DND-41 (cell line): Measurements from ENCODE around the gene CALCOCO2.

ENCODE experiments used
- CTCF ChIP-seq: IDR thresholded peaks from 2 replicates; pipeline ENCODE4 v1.5.1; 2012; ENCODE audit warnings: borderline replicate concordance, low read length, moderate library complexity, mild to moderate bottlenecking; ENCODE audit not compliant: poor library complexity, severe bottlenecking; ENCODE audit errors: extremely low read depth
- EZH2 ChIP-seq: IDR thresholded peaks from 3 replicates; pipeline ENCODE4 v1.6.1; 2012; ENCODE audit warnings: borderline replicate concordance, low read depth, mild to moderate bottlenecking, moderate library complexity, low read length, inconsistent platforms; ENCODE audit not compliant: severe bottlenecking

- TF ChIP-seq CTCF = no peak
- TF ChIP-seq EZH2 = no peak
These were observed 21.7 kb upstream of the CALCOCO2 start for GRCh38 chr17:48809182-48809581.
